A673 (cell line): ENCODE data around the gene LGR6.

Experiments used
- EZH2 ChIP-seq: fragments of 200-600 bp; sonication (generic); IDR thresholded peaks from 2 replicates; pipeline ENCODE4 v1.6.1; 2017; ENCODE audit warnings: borderline replicate concordance, low read depth, mild to moderate bottlenecking, mixed read lengths, antibody characterized with exemption, low read length; ENCODE audit not compliant: poor library complexity, severe bottlenecking
- TF ChIP-seq, protein P1 (sequence below): fragments of 300-800, 200-600 bp; sonication (generic); conservative IDR thresholded peaks from 2 replicates; pipeline ENCODE4 v1.5.1; 2017; ENCODE audit warnings: low read depth, mild to moderate bottlenecking, antibody characterized with exemption, low read length, moderate library complexity, mixed read lengths

DNA sequence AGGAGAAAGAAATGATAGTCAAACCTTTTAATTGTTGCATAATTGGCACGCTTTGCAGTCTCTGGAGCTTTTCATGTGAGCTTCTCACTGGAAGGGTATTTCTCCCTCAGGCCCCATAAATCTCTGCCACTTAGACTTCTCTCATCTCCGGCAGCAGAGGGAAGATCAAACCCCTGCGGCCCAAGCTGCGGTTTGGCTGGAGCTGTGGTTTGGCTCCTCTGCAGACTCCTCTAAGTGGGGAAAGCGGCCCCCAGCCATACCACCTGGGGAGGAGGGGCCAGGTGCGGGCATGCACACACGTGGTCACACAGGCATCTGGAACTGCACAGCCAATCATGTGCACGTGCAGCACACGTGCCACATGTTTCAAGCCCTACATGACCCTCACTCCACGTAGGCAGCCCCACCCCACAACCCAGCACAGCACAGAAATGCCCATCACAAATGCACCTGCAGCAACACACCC is 89.8 kb downstream of the LGR6 start:
- TF ChIP-seq, protein P1, sequence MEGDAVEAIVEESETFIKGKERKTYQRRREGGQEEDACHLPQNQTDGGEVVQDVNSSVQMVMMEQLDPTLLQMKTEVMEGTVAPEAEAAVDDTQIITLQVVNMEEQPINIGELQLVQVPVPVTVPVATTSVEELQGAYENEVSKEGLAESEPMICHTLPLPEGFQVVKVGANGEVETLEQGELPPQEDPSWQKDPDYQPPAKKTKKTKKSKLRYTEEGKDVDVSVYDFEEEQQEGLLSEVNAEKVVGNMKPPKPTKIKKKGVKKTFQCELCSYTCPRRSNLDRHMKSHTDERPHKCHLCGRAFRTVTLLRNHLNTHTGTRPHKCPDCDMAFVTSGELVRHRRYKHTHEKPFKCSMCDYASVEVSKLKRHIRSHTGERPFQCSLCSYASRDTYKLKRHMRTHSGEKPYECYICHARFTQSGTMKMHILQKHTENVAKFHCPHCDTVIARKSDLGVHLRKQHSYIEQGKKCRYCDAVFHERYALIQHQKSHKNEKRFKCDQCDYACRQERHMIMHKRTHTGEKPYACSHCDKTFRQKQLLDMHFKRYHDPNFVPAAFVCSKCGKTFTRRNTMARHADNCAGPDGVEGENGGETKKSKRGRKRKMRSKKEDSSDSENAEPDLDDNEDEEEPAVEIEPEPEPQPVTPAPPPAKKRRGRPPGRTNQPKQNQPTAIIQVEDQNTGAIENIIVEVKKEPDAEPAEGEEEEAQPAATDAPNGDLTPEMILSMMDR = no peak
- no peak for TF ChIP-seq EZH2
